ENCODE measurements around the gene CLIP3.

GRCh38 chr19:36006955-36007354, 25.7 kb downstream of the CLIP3 start:
- TF ChIP-seq POLR2A (IDR thresholded peaks at IDR 0.05) (no peak), CTCF (IDR thresholded peaks at IDR 0.05) (no peak), EP300 (IDR thresholded peaks at IDR 0.05) (no peak)

Data from upper lobe of left lung (tissue), 4 donors.